Measurements from ENCODE around the gene ACBD4. TPM values are rescaled to one million over a fixed set of nuclear protein-coding genes. Genes with fewer than 3 reads are reported as not detected.

The ACBD4 gene
- total and polyA plus RNA-seq, 2 of the 13 experiments (the other 11 are each of a cell fraction or from before 2014, with no cell fraction given) = 16.1 to 26.9 TPM

- TF ChIP-seq, protein P1, sequence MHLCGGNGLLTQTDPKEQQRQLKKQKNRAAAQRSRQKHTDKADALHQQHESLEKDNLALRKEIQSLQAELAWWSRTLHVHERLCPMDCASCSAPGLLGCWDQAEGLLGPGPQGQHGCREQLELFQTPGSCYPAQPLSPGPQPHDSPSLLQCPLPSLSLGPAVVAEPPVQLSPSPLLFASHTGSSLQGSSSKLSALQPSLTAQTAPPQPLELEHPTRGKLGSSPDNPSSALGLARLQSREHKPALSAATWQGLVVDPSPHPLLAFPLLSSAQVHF (CRISPR knock-in tag; IDR thresholded peaks at IDR 0.05) = no peak
- TF ChIP-seq YEATS4 (CRISPR knock-in tag; IDR thresholded peaks at IDR 0.05; ENCODE audit: borderline replicate concordance) (peak; percentile 90), CENPT (CRISPR knock-in tag; IDR thresholded peaks at IDR 0.05; ENCODE audit: low read depth) (no peak), ZNF143 (CRISPR knock-in tag; IDR thresholded peaks at IDR 0.05) (no peak), ZBTB42 (CRISPR knock-in tag; IDR thresholded peaks at IDR 0.05) (peak; percentile 89), RFX5 (IDR thresholded peaks at IDR 0.05; ENCODE audit: low read depth, low read length) (no peak; the same call in 1 of the 2 replicates), HNF4G (IDR thresholded peaks at IDR 0.05; ENCODE audit: borderline replicate concordance, low read depth, low read length) (peak; percentile 43; the same call in 1 of the 2 replicates), HNF4G (CRISPR knock-in tag; IDR thresholded peaks at IDR 0.05; ENCODE audit: borderline replicate concordance, low read depth) (peak; percentile 33; the same call in 1 of the 2 replicates), ZNF326 (CRISPR knock-in tag; IDR thresholded peaks at IDR 0.05; ENCODE audit: borderline replicate concordance) (no peak), ZKSCAN8 (CRISPR knock-in tag; IDR thresholded peaks at IDR 0.05; ENCODE audit: borderline replicate concordance) (no peak), HOXA3 (CRISPR knock-in tag; IDR thresholded peaks at IDR 0.05) (peak; percentile 74; the same call in 1 of the 2 replicates), SNAPC2 (CRISPR knock-in tag; IDR thresholded peaks at IDR 0.05) (no peak), ZNF782 (CRISPR knock-in tag; IDR thresholded peaks at IDR 0.05; ENCODE audit: borderline replicate concordance) (peak; percentile 1; the same call in 1 of the 2 replicates), YEATS2 (CRISPR knock-in tag; IDR thresholded peaks at IDR 0.05; ENCODE audit: borderline replicate concordance) (0 out of 2 replicates have a peak, but pooled peaks have one; percentile 64), ZFYVE20 (CRISPR knock-in tag; IDR thresholded peaks at IDR 0.05; ENCODE audit: borderline replicate concordance, low read depth) (0 out of 2 replicates have a peak, but pooled peaks have one; percentile 30), CREB1 (IDR thresholded peaks at IDR 0.05) (peak; percentile 64; the same call in 1 of the 2 replicates), CREB1 (CRISPR knock-in tag; IDR thresholded peaks at IDR 0.05) (no peak), CBX1 (IDR thresholded peaks at IDR 0.05; ENCODE audit: low read depth) (peak; percentile 50), KLF15 (CRISPR knock-in tag; IDR thresholded peaks at IDR 0.05; ENCODE audit: borderline replicate concordance) (0 out of 2 replicates have a peak, but pooled peaks have one; percentile 23)
- TF ChIP-seq, protein P2, sequence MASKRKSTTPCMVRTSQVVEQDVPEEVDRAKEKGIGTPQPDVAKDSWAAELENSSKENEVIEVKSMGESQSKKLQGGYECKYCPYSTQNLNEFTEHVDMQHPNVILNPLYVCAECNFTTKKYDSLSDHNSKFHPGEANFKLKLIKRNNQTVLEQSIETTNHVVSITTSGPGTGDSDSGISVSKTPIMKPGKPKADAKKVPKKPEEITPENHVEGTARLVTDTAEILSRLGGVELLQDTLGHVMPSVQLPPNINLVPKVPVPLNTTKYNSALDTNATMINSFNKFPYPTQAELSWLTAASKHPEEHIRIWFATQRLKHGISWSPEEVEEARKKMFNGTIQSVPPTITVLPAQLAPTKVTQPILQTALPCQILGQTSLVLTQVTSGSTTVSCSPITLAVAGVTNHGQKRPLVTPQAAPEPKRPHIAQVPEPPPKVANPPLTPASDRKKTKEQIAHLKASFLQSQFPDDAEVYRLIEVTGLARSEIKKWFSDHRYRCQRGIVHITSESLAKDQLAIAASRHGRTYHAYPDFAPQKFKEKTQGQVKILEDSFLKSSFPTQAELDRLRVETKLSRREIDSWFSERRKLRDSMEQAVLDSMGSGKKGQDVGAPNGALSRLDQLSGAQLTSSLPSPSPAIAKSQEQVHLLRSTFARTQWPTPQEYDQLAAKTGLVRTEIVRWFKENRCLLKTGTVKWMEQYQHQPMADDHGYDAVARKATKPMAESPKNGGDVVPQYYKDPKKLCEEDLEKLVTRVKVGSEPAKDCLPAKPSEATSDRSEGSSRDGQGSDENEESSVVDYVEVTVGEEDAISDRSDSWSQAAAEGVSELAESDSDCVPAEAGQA (IDR thresholded peaks at IDR 0.05; ENCODE audit: low read depth) = no peak
- TF ChIP-seq, protein P2 (CRISPR knock-in tag; IDR thresholded peaks at IDR 0.05; ENCODE audit: borderline replicate concordance) = 0 out of 2 replicates have a peak, but pooled peaks have one; percentile 44
- TF ChIP-seq, protein P3, sequence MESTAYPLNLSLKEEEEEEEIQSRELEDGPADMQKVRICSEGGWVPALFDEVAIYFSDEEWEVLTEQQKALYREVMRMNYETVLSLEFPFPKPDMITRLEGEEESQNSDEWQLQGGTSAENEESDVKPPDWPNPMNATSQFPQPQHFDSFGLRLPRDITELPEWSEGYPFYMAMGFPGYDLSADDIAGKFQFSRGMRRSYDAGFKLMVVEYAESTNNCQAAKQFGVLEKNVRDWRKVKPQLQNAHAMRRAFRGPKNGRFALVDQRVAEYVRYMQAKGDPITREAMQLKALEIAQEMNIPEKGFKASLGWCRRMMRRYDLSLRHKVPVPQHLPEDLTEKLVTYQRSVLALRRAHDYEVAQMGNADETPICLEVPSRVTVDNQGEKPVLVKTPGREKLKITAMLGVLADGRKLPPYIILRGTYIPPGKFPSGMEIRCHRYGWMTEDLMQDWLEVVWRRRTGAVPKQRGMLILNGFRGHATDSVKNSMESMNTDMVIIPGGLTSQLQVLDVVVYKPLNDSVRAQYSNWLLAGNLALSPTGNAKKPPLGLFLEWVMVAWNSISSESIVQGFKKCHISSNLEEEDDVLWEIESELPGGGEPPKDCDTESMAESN (CRISPR knock-in tag; conservative IDR thresholded peaks at IDR 0.05) = no peak; the same call in 1 of the 2 replicates
Measured at GRCh38 chr17:45147581-45148182, 12.2 kb downstream of the ACBD4 start (continued).
